Activated CD8-positive, alpha-beta memory T cell treated with anti-CD3 and anti-CD28 coated beads, Interleukin-2, amount 10 ng/mL, durations not matched to agents 7 days and 5 days (primary cell): ENCODE measurements around the gene SEMA4G. TPM values are rescaled to one million over a fixed set of nuclear protein-coding genes. Genes with fewer than 3 reads are reported as not detected.

ENCODE experiments used
- ATAC-seq: fragments of 150-1000 bp; cut with Tn5 transposase; one replicate; pipeline ENCODE4 v1.10.0; 2021; ENCODE audit warnings: moderate library complexity
- CTCF ChIA-PET: fragments of 350-600 bp; sonication (Branson Sonifier 250); formaldehyde crosslinking; loops from one replicate; lab custom pipeline; 2021; ENCODE audit warnings: antibody characterized with exemption; lab: Charles Lee
- DNase-seq: peaks from one replicate; pipeline ENCODE4 v3.0.0-alpha.2; 2020
- H3K27ac Mint-ChIP-seq: one replicate; pipeline ENCODE4 v1.8.0; 2021; ENCODE audit warnings: mild to moderate bottlenecking, mixed read lengths
- H3K27me3 Mint-ChIP-seq: one replicate; pipeline ENCODE4 v1.8.0; 2021; ENCODE audit warnings: mixed read lengths
- H3K36me3 Mint-ChIP-seq: one replicate; pipeline ENCODE4 v1.8.0; 2021; ENCODE audit warnings: mild to moderate bottlenecking, mixed read lengths
- H3K4me1 Mint-ChIP-seq: one replicate; pipeline ENCODE4 v1.8.0; 2021; ENCODE audit warnings: mixed read lengths
- H3K4me3 Mint-ChIP-seq: one replicate; pipeline ENCODE4 v1.8.0; 2021; ENCODE audit warnings: mild to moderate bottlenecking, moderate library complexity, mixed read lengths
- H3K9me3 Mint-ChIP-seq: one replicate; pipeline ENCODE4 v1.8.0; 2022; ENCODE audit warnings: low read depth, mixed read lengths
- total RNA-seq, 2 experiments: library from RNA; stranded (reverse); gene quantifications; one replicate each; pipeline ENCODE4 v1.2.3, GENCODE V29; 2021

The SEMA4G gene
- total RNA-seq, 2 experiments from 2014 or later = 0.26 to 0.45 TPM

- ATAC-seq = no peak
- Mint-ChIP-seq H3K4me1 (peaks cover 7% of the 10 kb centered on the region), H3K27me3 (peaks cover 1% of the 10 kb centered on the region), H3K9me3 (no peaks in the 10 kb centered on the region), H3K36me3 (no peaks in the 10 kb centered on the region), H3K4me3 (no peak overlapping the region), H3K27ac (no peak overlapping the region)
- no peak for DNase-seq
- CTCF ChIA-PET = interaction anchor here (1.1 to 2.3 kb wide), 6 partner anchors 9 to 24 kb away, joined by 3 to 16 read pairs (median 6); no protein-coding TSS in a partner anchor
Observed at GRCh38 chr10:101007915-101008822, 38.9 kb downstream of the SEMA4G start.

GRCh38 chr10:101008823-101009423 lies 39.6 kb downstream of the SEMA4G start:
- Mint-ChIP-seq H3K4me1 (peaks cover 12% of the 10 kb centered on the region), H3K9me3 (no peaks in the 10 kb centered on the region), H3K27ac (no peak overlapping the region), H3K4me3 (no peak overlapping the region), H3K27me3 (peaks cover 3% of the 10 kb centered on the region), H3K36me3 (no peaks in the 10 kb centered on the region)
- DNase-seq = no peak
- no peak for ATAC-seq
- CTCF ChIA-PET = interaction anchor here (1.1 to 2.3 kb wide), 3 partner anchors 8 to 11 kb away, joined by 3 to 9 read pairs (median 7); no protein-coding TSS in a partner anchor

- peaks cover 3% of the 10 kb centered on the region for H3K27me3 Mint-ChIP-seq
- CTCF ChIA-PET = interaction anchor here (0.8 to 2.3 kb wide), 2 partner anchors 8 to 12 kb away, joined by 3 to 7 read pairs; no protein-coding TSS in a partner anchor
- ATAC-seq (no peak), DNase-seq (no peak)
- no peak overlapping the region for H3K4me3 Mint-ChIP-seq
- no peaks in the 10 kb centered on the region for H3K9me3 Mint-ChIP-seq
- peaks cover 26% of the 10 kb centered on the region for H3K4me1 Mint-ChIP-seq
- H3K27ac Mint-ChIP-seq = no peak overlapping the region
- no peaks in the 10 kb centered on the region for H3K36me3 Mint-ChIP-seq
Observed at GRCh38 chr10:101010329-101010728, 41.0 kb downstream of the SEMA4G start.

GRCh38 chr10:101011517-101012423 lies 42.5 kb downstream of the SEMA4G start:
- peaks cover 8% of the 10 kb centered on the region for H3K27me3 Mint-ChIP-seq
- H3K27ac Mint-ChIP-seq = no peak overlapping the region
- H3K4me3 Mint-ChIP-seq = no peak overlapping the region
- no peaks in the 10 kb centered on the region for H3K9me3 Mint-ChIP-seq
- DNase-seq = no peak
- H3K36me3 Mint-ChIP-seq = no peaks in the 10 kb centered on the region
- ATAC-seq = no peak
- H3K4me1 Mint-ChIP-seq = peaks cover 27% of the 10 kb centered on the region
- CTCF ChIA-PET = interaction anchor here (0.7 to 1.6 kb wide), 8 partner anchors 9 to 43 kb away, joined by 4 to 8 read pairs (median 5); partner anchors contain the start of genes LZTS2 and SEMA4G

GRCh38 chr10:101012525-101013364 lies 43.4 kb downstream of the SEMA4G start:
- ATAC-seq (peak; percentile 90), DNase-seq (peak; percentile 89)
- Mint-ChIP-seq H3K9me3 (no peaks in the 10 kb centered on the region), H3K36me3 (no peaks in the 10 kb centered on the region), H3K4me3 (no peak overlapping the region), H3K27ac (peak overlapping the region; percentile 27), H3K4me1 (peaks cover 27% of the 10 kb centered on the region), H3K27me3 (peaks cover 17% of the 10 kb centered on the region)
- CTCF ChIA-PET = interaction anchor here (0.8 to 7.6 kb wide), 7 partner anchors 10 to 31 kb away, joined by 4 to 174 read pairs (median 6); partner anchors contain the start of gene LZTS2

GRCh38 chr10:101013365-101013825 lies 44.1 kb downstream of the SEMA4G start:
- H3K4me1 Mint-ChIP-seq = peaks cover 29% of the 10 kb centered on the region
- no peaks in the 10 kb centered on the region for H3K36me3 Mint-ChIP-seq
- peaks cover 22% of the 10 kb centered on the region for H3K27me3 Mint-ChIP-seq
- ATAC-seq (no peak), DNase-seq (no peak)
- peak overlapping the region; percentile 27 for H3K27ac Mint-ChIP-seq
- H3K4me3 Mint-ChIP-seq = no peak overlapping the region
- CTCF ChIA-PET = interaction anchor here (0.6 to 7.6 kb wide), 11 partner anchors 14 to 451 kb away, joined by 3 to 174 read pairs (median 6); partner anchors contain the start of genes LZTS2, MRPL43, PDZD7 and SFXN3
- H3K9me3 Mint-ChIP-seq = no peaks in the 10 kb centered on the region

- Mint-ChIP-seq H3K27me3 (peaks cover 29% of the 10 kb centered on the region), H3K9me3 (no peaks in the 10 kb centered on the region), H3K4me3 (no peak overlapping the region), H3K27ac (no peak overlapping the region), H3K4me1 (peaks cover 35% of the 10 kb centered on the region), H3K36me3 (no peaks in the 10 kb centered on the region)
- ATAC-seq (peak; percentile 37), DNase-seq (peak; percentile 83)
- CTCF ChIA-PET = interaction anchor here (0.6 to 7.6 kb wide), 24 partner anchors 9 to 519 kb away, joined by 3 to 174 read pairs (median 4); partner anchors contain the start of genes KAZALD1, LZTS2, MRPL43 and PDZD7
Observed at GRCh38 chr10:101014230-101014884, 45.1 kb downstream of the SEMA4G start.

- Mint-ChIP-seq H3K27ac (no peak overlapping the region), H3K36me3 (no peaks in the 10 kb centered on the region)
Observed at GRCh38 chr10:101014966-101015581, 45.8 kb downstream of the SEMA4G start.

GRCh38 chr10:101015582-101015973 lies 46.3 kb downstream of the SEMA4G start:
- H3K4me3 Mint-ChIP-seq = no peak overlapping the region
- no peaks in the 10 kb centered on the region for H3K36me3 Mint-ChIP-seq
- H3K9me3 Mint-ChIP-seq = no peaks in the 10 kb centered on the region
- DNase-seq (no peak), ATAC-seq (no peak)
- CTCF ChIA-PET = interaction anchor here (0.8 to 7.6 kb wide), 8 partner anchors 15 to 127 kb away, joined by 3 to 174 read pairs (median 6); partner anchors contain the start of genes KAZALD1, LZTS2, PDZD7 and SFXN3
- H3K27ac Mint-ChIP-seq = no peak overlapping the region
- peaks cover 39% of the 10 kb centered on the region for H3K27me3 Mint-ChIP-seq
- H3K4me1 Mint-ChIP-seq = peaks cover 35% of the 10 kb centered on the region

More at GRCh38 chr10:101014966-101015581, 45.8 kb downstream of the SEMA4G start:
- peaks cover 35% of the 10 kb centered on the region for H3K4me1 Mint-ChIP-seq
- no peak overlapping the region for H3K4me3 Mint-ChIP-seq
- DNase-seq (no peak), ATAC-seq (no peak)
- H3K27me3 Mint-ChIP-seq = peaks cover 34% of the 10 kb centered on the region
- H3K9me3 Mint-ChIP-seq = no peaks in the 10 kb centered on the region
- CTCF ChIA-PET = interaction anchor here (0.6 to 7.6 kb wide), 23 partner anchors 9 to 519 kb away, joined by 3 to 174 read pairs (median 5); partner anchors contain the start of genes KAZALD1, LZTS2, MRPL43 and PDZD7

- peaks cover 35% of the 10 kb centered on the region for H3K4me1 Mint-ChIP-seq
- ATAC-seq = no peak
- H3K4me3 Mint-ChIP-seq = no peak overlapping the region
- peaks cover 43% of the 10 kb centered on the region for H3K27me3 Mint-ChIP-seq
- no peaks in the 10 kb centered on the region for H3K9me3 Mint-ChIP-seq
- no peaks in the 10 kb centered on the region for H3K36me3 Mint-ChIP-seq
- DNase-seq = no peak
- CTCF ChIA-PET = interaction anchor here (1.0 to 7.6 kb wide), 12 partner anchors 8 to 449 kb away, joined by 3 to 174 read pairs (median 10); partner anchors contain the start of genes KAZALD1, LZTS2, PDZD7 and SFXN3
- H3K27ac Mint-ChIP-seq = no peak overlapping the region
Observed at GRCh38 chr10:101016814-101017213, 47.5 kb downstream of the SEMA4G start.
